ENCODE results near the gene TMEM41A.
"Not testable (repeated sequence)": the region's sequence is repeated elsewhere in the genome, so short reads cannot be mapped to it uniquely, and the experiment has no call there.

Gene TMEM41A

DNA sequence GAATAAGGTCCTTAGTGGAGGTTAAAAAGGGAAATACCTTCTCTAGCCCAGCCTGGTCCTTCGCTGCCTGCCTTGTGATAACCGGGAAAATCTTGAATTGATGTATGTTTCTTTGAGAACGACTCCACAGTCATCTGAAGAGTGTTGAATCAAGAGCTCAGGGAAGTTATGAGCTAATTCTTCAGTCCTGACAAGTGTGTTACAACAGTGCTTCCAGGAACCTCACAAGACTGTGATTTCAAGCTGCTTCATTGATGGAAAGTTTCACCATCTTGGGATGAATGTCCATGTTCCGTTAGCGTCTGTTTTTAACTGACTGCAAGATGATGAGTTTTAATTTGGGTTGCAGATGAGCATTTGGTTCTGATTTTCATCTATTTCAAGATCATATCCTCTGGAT, 12.4 kb downstream of the TMEM41A start:
- DNase-seq = no peak

DNA sequence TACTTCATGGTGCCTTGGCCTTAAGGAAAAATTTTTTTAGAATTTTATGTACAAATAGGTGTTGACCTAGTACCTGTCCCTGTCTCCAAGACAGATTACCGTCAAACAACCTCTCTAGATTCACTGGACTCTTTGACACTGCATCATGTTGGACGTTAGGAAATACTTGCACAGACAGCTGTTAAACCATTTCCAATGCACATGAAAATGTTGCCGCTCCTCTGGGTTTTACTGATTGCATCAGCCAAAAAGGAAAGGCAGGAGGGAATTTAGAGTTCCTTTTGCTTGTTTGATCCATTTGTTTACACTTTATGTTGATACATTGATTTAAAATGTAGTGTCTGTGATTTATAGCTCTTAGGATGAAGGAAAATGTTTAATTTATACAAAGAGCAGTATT, 14.5 kb downstream of the TMEM41A start:
- no peak for DNase-seq

DNA sequence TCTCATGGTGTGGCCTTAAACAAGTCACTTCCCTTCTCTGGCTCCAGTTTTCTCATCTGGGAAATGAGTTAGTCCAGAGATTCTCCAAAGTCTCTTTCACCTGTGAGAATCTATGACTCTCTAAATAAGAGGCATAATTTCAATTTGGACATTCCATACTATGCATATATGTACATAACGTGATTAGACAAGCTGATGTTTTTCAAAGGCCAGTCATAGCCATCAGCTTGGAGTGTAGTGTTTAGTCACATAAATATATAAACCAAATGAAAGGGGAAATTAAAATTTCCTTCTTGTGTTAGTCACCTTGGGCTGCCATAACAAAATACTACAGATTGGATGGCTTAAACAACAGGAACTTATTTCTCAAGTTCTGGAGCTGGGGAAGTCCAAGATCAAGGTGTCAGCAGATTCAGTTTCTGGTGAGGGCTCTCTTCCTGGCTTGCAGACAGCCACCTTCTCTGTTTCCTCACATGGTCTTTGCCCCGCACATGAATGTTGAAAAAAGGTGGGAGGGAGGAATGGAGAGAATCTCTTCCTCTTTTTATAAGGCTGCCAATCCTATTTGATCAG, 19.4 kb downstream of the TMEM41A start:
- DNase-seq = no peak

DNA sequence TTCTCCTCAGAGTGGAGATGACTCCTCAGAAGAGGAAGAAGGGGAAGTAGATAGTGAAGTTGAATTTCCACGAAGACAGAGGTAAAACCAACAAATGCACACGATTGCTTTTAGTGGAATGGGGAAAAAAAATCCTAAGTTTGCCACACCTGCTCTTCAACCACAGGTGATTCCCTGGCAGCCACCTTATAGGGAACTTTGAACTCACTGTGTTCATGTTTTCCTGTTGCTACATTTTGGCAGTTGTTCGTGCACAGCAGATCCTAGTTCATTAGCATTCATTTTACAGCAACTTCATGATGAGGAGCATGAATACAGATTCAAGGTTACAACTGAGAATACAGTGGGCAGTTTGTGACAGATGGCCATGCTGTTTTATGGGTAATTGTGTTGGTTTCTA, 21.5 kb downstream of the TMEM41A start:
- DNase-seq = no peak

DNA sequence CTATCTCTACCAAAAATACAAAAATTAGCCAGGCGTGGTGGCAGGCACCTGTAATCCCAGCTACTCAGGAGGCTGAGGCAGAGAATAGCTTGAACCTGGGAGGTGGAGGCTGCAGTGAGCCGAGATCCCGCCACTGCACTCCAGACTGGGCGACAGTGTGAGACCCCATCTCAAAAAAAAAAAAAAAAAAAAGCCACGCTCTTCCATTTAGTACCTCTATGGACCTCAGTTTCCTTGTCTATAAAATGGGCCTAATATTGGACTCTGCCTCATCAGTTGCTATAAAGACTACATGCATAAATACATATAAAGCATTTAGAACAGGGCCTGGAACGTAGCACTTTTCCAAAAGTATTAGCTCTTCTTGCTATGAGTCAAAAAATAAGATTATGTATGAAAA, 23.9 kb downstream of the TMEM41A start:
- not testable (repeated sequence) for DNase-seq

DNA sequence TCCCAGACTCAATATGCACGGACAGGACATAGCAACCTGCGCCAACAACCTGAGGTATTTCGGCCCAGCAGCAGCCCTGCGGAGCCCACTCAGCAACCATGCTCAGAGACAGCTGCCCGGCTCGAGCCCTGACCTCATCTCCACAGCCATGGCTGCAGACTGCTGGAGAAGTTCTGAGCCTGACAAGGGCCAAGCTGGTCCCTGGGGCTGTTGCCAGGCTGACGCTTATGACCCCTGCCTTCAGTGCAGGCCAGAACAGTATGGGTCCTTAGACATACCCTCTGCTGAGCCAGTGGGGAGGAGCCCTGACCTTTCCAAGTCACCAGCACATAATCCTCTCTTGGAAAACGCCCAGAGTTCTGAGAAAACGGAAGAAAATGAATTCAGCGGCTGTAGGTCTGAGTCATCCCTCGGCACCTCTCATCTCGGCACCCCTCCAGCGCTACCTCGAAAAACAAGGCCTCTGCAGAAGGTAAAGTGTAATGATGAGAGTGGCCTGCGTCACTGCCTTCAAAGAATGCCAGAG, 25.5 kb downstream of the TMEM41A start:
- no peak for DNase-seq

DNA sequence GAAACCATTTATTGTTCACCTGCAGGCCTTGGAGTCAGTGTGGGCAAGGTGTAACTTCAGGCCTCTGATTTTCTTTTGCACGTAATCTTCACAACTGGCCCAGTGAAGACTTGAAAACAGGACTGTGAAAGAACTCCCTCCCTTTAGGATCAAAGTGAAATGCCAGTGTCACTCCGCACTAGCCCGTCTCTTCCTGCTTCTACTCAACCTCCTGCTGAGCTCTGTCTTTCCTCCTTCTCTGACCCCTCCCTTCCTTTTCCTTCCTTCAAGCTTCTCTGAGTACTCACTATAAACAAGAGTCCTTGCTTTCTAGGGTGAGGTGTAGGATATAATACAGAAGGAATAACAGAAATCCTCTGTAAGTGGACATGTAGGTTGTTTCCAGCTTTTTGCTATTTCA, 28.5 kb downstream of the TMEM41A start:
- no peak for DNase-seq

DNA sequence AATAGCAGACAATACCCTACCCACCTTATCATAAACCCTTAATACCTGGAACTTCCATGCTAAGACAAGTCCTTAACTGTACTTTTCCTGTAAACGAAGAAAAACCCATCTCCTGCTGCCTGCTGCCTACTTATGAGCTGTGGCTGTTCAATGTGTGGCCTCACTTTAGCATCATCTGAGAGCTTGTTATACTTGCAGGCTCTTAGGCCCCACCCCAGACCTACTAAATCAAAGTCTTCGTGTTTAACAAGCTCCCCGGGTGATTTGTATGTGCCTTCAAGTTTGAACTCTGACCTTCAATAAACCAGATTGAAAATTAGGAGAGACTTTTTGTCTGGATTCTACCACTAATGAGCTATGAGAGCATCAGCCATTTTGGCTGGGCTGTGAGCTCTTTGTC, 29.3 kb downstream of the TMEM41A start:
- no peak for DNase-seq

DNA sequence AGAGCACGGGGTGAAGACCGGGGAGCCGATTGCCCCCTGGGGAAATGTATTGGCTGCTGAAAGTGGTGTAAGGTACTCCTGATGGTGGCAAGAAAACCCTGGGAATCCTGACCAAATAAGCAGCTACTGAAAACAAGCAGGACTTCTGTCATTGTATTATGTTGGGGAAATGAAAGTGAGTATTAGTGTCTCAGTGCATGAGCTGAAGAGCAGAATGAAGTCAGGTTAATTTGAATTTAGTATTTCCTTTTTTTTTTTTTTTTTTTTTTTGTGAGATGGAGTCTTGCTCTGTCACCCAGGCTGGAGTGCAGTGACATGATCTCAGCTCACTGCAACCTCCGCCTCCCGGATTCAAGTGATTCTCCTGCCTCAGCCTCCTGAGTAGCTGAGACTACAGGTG, 32.7 kb downstream of the TMEM41A start:
- not testable (repeated sequence) for DNase-seq

DNA sequence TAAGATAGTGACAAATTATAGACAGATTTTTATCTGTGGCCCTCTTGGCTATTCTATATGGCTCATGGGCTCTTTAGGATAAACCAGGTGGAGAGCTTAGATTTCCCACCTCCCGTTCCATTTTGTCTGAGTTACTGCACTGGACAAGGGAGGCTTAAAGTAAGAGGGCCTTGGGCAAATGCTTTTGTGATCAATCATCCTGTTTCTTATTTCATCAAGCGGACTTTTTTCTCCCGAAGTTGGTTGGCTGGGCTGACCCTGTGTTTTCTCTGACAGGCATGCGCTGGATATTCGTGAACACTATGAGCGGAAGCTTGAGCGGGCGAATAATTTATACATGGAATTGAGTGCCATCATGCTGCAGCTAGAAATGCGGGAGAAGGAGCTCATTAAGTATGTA, 33.4 kb downstream of the TMEM41A start:
- no peak for DNase-seq

DNA sequence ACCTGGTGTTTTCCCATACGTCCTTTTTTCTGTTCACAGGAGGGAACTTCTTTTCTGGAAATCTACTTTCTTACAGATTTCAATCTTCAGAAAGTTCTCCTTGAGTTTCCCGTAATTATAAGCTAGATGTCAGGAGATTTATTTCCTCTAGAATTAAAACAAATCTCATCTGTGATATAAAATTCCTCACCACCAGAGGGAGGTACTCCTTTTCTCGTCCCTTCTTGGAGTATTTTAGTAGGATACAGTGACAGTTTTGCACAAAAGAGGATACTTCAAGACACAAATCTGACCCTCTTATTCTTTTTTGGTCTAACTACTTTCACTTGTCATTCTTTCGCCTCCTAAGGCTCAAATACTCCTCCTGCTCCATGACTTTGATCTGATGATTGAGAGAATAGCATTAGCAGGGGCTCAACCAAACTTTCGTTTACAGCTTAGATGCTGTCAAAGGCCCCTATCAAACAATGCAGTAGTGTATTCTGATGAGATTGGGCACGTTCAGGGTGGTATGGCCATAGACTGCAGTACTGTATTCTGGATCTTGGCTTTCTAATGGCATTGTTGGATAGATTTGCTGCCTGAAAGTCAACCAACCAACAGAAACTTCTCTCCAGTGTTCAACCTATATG, 38.0 kb downstream of the TMEM41A start:
- DNase-seq = no peak

DNA sequence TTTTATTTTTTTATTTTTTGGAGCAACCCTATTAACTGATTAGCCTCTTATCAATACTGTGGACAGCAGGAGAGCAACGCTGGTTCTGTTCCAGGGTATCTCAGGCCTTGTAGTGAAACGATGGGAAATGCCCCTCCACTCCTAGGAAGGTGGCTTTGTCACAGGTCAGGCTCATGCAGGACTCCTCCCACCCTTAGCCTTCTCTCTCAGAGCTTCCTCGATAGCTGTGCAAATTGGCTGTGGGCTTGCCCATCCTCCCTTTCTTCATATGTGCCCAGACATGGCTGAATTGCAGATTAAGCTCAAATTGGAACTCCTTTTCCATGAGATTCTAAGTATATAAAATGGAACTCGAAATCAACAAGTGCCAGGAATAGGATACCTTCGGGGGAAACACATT, 38.5 kb downstream of the TMEM41A start:
- no peak for DNase-seq

DNA sequence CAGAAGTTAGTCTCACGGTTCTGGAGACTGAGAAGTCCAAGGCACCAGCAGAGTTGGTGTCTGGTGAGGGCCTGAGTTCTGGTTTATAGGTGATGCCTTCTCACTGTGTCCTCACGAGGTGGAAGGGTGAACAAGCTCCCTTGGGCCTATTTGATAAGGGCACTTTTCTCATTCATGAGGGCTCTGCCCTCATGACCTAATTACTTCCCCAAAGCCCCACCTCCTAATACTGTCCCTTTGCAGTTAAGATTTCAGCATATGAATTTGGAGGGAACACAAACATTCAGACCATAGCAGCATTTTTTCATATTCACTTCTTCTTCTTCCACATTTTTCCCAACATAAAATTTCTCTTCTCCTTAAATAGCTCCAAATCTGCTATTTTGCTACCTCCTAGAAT, 41.5 kb downstream of the TMEM41A start:
- no peak for DNase-seq

DNA sequence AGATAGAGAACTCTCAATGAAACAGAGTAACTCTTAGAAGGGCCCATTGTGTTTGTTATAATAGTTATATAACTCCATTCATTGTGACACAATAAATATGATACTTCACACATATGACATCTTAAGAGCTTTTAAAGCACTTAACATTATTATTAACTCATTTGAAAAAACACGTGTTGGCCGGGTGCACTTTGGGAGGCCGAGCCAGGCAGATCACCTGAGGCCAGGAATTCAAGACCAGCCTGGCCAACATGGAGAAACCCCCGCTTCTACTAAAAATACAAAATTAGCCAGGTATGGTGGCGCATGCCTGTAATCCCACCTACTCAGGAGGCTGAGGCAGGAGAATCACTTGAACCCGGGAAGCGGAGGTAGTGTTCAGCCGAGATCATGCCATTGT, 47.4 kb downstream of the TMEM41A start:
- not testable (repeated sequence) for DNase-seq

DNA sequence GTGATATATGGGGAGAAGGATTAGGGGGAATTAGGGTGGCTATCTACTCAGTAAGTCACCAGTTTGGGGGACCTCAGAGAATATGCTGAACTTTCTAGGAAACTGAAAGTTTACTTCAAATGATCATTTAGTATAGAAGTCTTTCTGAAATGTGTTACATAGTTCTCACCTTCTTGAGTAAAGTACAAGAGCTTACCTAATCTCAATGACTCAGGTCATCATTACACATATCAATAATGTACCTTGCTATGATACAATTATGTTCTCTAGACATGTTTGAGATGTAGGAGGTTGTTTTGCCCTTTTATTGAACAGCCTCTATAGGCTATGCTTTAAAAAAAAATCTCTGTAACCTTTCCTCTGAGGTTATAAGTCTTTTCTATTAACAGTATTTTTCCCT, 50.7 kb downstream of the TMEM41A start:
- no peak for DNase-seq

DNA sequence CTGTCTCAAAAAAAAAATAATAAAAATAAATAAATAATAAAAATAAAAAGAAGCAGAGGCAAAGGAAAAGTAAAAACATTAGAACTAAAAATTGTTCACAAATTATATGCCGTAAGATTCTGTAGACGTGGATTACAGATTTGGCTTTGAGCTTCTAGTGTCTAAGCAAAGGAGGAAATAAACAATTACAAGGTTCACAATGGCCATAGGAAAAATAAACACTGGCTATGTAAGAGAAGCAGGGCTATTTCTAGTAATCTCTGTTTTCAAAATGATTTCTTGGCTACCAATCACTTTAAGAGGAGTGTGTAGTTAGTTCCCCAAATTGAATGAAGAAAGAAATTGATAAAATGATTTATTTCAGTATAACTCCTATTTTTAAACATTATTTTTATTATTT, 54.5 kb downstream of the TMEM41A start:
- no peak for DNase-seq

DNA sequence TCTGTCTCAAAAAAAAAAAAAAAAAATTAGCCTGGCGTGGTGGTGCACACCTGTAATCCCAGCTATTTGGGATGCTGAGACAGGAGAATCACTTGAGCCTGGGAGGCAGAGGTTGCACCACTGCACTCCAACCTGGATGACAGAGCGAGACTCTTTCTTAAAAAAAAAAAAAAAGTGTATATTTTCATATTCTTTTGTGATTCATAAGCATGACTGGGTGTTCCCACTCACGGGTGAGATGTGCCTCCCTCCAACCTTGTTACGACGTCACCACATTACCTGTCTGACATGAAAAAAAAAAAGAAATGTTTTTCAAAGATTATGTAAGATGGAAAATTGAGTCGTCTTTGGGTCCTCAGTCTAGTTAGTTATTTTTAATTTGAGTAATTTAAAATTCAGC, 56.8 kb downstream of the TMEM41A start:
- no peak for DNase-seq

DNA sequence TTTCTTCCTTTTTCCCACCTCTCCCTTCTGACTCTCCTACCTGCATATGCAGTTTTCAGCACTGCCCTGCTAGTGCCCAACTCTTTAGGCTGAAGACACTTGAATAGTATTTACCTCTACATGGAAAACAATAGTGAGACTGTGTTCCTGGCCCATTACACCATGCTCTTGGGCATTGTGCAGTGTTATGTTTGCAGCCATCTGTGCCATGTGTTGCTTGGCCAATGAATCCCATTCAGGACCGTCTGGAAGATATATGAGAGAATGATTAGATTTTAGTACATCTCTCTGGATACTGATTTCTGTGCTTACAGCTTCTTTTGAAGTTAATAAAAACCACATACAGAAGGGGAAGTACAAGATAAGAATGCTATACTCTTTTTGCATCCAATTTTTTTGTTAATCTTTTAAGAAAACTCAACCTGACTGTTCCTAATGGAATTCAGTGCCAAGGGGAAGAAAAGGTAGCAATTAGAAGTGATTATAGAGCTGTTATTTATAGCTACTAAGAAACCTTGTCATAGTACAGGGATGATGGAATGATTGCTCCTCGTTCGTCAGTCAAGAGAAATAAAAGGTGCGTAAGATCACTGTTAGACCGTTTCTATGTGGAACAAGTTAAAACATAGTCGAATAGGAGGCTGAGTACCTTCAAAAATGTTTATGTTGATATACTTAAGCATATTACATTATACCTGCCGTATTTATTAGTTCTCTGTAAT, 58.9 kb downstream of the TMEM41A start:
- no peak for DNase-seq
